ENCODE measurements around the gene LIN9. TPM values are rescaled to one million over a fixed set of nuclear protein-coding genes. Genes with fewer than 3 reads are reported as not detected.

LIN9 gene
- total RNA-seq, 1 donor from 2014 or later: 19.5 TPM

DNA sequence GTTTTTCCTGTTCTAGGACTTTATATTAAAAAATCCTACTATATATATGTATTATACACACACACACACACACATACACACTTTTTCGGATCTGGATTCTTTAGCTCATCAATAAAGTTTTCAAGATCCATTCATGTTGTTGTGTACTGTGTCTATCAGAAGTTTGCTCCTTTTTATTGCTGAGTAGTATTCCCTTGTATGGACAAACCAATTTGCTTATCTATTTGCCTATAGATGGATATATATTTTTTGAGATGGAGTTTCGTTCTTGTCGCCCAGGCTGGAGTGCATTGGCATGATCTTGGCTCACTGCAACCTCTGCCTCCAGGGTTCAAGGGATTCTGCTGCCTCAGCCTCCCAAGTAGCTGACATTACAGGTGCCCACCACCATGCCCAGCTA is 20.3 kb upstream of the LIN9 start:
- Histone ChIP-seq H3K36me3 (no peaks in the 10 kb centered on the region), H3K9me3 (replicated peaks) (no peaks in the 10 kb centered on the region), H3K4me1 (peaks cover 5% of the 10 kb centered on the region), H3K27me3 (ENCODE audit: low read depth) (no peaks in the 10 kb centered on the region), H3K4me3 (no peak overlapping the region), H3K27ac (replicated peaks) (no peak overlapping the region)
- no peak for DNase-seq
- intact Hi-C loops (cut with micrococcal nuclease): no loop called here
- no peak for TF ChIP-seq CTCF (IDR thresholded peaks at IDR 0.05; ENCODE audit: borderline replicate concordance)

- no peaks in the 10 kb centered on the region for H3K4me1 ChIP-seq
- H3K27ac ChIP-seq (replicated peaks): no peak overlapping the region
- H3K27me3 ChIP-seq (ENCODE audit: low read depth): peaks cover 4% of the 10 kb centered on the region
- no peaks in the 10 kb centered on the region for H3K36me3 ChIP-seq
- H3K9me3 ChIP-seq (replicated peaks): no peaks in the 10 kb centered on the region
- no peak for DNase-seq
- TF ChIP-seq CTCF (IDR thresholded peaks at IDR 0.05; ENCODE audit: borderline replicate concordance): no peak
- intact Hi-C loops (cut with micrococcal nuclease): no loop called here
- no peak overlapping the region for H3K4me3 ChIP-seq
These were observed 18.8 kb upstream of the LIN9 start for GRCh38 chr1:226327761-226328162.

GRCh38 chr1:226325178-226325577 is 16.2 kb upstream of the LIN9 start:
- Histone ChIP-seq H3K36me3 (no peaks in the 10 kb centered on the region), H3K4me1 (no peaks in the 10 kb centered on the region), H3K4me3 (no peak overlapping the region), H3K9me3 (replicated peaks) (no peaks in the 10 kb centered on the region), H3K27me3 (ENCODE audit: low read depth) (peaks cover 14% of the 10 kb centered on the region), H3K27ac (replicated peaks) (no peak overlapping the region)
- no peak for TF ChIP-seq CTCF (IDR thresholded peaks at IDR 0.05; ENCODE audit: borderline replicate concordance)
- intact Hi-C loops (cut with micrococcal nuclease): no loop called here
- no peak for DNase-seq

DNA sequence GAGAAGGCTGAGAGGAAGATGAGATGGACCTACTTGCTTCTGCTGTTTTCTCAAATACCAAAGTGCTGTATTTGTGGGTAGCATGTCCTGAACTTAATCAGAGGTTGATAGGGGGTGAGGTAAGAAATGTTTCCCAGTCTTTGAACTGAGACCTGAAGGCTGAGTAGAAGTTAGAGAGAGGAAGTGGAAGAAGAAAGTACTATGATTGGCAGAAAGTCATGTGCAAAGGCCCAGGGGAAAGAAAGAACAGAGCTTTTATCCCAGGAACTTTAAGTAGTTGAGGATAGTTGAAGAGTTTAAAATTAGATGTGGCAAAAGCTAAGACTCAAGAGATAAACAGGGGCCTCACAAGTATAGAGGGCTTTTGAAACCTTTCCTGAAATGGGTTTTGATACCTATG is 15.5 kb upstream of the LIN9 start:
- Histone ChIP-seq H3K4me1 (no peaks in the 10 kb centered on the region), H3K27ac (replicated peaks) (no peak overlapping the region), H3K27me3 (ENCODE audit: low read depth) (peaks cover 14% of the 10 kb centered on the region), H3K36me3 (no peaks in the 10 kb centered on the region), H3K4me3 (no peak overlapping the region), H3K9me3 (replicated peaks) (no peaks in the 10 kb centered on the region)
- intact Hi-C loops (cut with micrococcal nuclease): no loop called here
- DNase-seq: no peak
- no peak for TF ChIP-seq CTCF (IDR thresholded peaks at IDR 0.05; ENCODE audit: borderline replicate concordance)

DNA sequence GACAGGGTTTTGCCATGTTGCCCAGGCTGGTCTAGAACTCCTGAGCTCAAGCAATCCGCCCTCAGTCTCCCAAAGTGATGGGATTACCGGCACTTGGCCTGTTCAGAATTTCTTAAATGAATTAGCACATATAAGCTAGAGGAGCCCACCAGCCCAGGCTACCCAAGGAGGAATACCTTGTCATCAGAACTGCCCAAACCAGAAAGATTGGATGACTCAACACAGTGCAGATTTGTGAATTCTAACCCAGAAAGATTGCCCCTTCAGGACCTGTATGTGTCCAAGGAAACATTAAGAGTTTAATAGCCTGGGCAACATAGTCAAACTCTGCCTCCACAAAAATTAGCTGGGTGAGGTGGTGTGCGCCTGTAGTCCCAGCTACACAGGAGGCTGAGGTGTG is 14.0 kb upstream of the LIN9 start:
- Histone ChIP-seq H3K27me3 (ENCODE audit: low read depth) (peaks cover 22% of the 10 kb centered on the region), H3K27ac (replicated peaks) (no peak overlapping the region), H3K36me3 (no peaks in the 10 kb centered on the region), H3K4me3 (no peak overlapping the region), H3K4me1 (no peaks in the 10 kb centered on the region), H3K9me3 (replicated peaks) (no peaks in the 10 kb centered on the region)
- intact Hi-C loops (cut with micrococcal nuclease): no loop called here
- no peak for TF ChIP-seq CTCF (IDR thresholded peaks at IDR 0.05; ENCODE audit: borderline replicate concordance)
- DNase-seq: no peak

DNA sequence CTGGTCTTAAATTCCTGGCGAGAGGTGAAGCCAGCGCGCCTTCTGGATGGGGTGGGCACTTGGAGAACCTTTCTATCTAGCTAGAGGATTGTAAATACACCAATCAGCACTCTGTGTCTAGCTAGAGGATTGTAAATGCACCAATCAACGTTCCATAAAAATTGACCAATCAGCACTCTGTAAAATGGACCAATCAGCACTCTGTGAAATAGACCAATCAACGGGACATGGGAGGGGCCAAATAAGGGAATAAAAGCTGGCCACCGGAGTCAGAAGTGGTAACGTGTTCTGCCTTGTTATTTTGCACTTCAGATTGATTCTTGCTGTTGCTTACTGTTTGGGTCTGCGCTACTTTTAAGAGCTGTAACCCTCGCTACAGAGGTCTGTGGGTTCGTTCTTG is 12.0 kb upstream of the LIN9 start:
- Histone ChIP-seq H3K4me1 (no peaks in the 10 kb centered on the region), H3K4me3 (no peak overlapping the region), H3K9me3 (replicated peaks) (no peaks in the 10 kb centered on the region), H3K36me3 (no peaks in the 10 kb centered on the region), H3K27me3 (ENCODE audit: low read depth) (peaks cover 22% of the 10 kb centered on the region), H3K27ac (replicated peaks) (no peak overlapping the region)
- DNase-seq: no peak
- intact Hi-C loops (cut with micrococcal nuclease): no loop called here
- no peak for TF ChIP-seq CTCF (IDR thresholded peaks at IDR 0.05; ENCODE audit: borderline replicate concordance)
